ENCODE data around the gene FAM180A. TPM values are rescaled to one million over a fixed set of nuclear protein-coding genes. Genes with fewer than 3 reads are reported as not detected.
A peak's percentile ranks its signal among the peaks of the same experiment; 100 is the strongest.
"Not testable (repeated sequence)": the region's sequence is repeated elsewhere in the genome, so short reads cannot be mapped to it uniquely, and the experiment has no call there.

The FAM180A gene
- total and polyA plus RNA-seq, 10 donors: 0.19 to 1.3 (median 0.85) TPM; not detected in 5

GRCh38 chr7:135697276-135698049, 51.1 kb downstream of the FAM180A start:
- intact Hi-C loops (cut with DNase I; ENCODE audit: low total_unique reads): no loop called here
- WGBS, 5 donors: 55 to 65% (median 60%) methylated on average over 8 of the region's 8 CpGs
- H3K27me3 ChIP-seq (replicated peaks in 1 of 7): no peaks in the 10 kb centered on the region
- TF ChIP-seq POLR2AphosphoS5 (IDR thresholded peaks at IDR 0.05) (no peak), POLR2A (IDR thresholded peaks at IDR 0.05) (no peak)
- TF ChIP-seq, protein P1, sequence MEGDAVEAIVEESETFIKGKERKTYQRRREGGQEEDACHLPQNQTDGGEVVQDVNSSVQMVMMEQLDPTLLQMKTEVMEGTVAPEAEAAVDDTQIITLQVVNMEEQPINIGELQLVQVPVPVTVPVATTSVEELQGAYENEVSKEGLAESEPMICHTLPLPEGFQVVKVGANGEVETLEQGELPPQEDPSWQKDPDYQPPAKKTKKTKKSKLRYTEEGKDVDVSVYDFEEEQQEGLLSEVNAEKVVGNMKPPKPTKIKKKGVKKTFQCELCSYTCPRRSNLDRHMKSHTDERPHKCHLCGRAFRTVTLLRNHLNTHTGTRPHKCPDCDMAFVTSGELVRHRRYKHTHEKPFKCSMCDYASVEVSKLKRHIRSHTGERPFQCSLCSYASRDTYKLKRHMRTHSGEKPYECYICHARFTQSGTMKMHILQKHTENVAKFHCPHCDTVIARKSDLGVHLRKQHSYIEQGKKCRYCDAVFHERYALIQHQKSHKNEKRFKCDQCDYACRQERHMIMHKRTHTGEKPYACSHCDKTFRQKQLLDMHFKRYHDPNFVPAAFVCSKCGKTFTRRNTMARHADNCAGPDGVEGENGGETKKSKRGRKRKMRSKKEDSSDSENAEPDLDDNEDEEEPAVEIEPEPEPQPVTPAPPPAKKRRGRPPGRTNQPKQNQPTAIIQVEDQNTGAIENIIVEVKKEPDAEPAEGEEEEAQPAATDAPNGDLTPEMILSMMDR (IDR thresholded peaks at IDR 0.05 in 8 of 11, conservative IDR thresholded peaks at IDR 0.05 in 3 of 11): no peak
- H3K27ac ChIP-seq: peak overlapping the region in 2 of 8 donors; percentile 6 to 7
- H3K4me1 ChIP-seq: peaks cover 0 to 4% (median 0%) of the 10 kb centered on the region in 6 donors
- H3K4me3 ChIP-seq: no peak overlapping the region
- H3K9me3 ChIP-seq: no peaks in the 10 kb centered on the region
- no peak for DNase-seq
- peaks cover 0 to 28% (median 0%) of the 10 kb centered on the region in 6 donors for H3K36me3 ChIP-seq

DNA sequence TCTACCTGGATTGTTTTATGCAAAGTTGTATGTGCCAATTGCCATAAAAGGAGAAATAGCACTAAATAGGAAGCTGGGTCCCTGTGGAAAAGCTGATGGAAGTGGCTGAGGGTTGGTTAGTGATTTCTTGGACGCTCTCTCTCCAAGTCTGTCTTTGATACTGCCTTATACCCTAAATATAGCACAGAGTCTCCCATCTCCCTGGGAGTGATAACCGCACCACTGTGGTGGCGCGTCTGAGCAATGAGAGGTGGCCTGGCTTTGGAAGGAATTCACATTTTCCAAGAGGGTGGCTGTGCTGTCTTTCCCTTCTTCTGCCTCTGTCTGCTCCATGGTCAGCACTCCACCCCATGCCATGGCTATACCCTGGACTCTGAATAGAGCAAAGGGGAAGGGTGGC, 55.1 kb downstream of the FAM180A start:
- 88 to 99% (median 97%) methylated on average over 4 of the region's 4 CpGs for WGBS, 5 donors
- Histone ChIP-seq H3K4me1 (peaks cover 0 to 4% (median 0%) of the 10 kb centered on the region in 6 donors), H3K9me3 (no peaks in the 10 kb centered on the region), H3K4me3 (no peak overlapping the region), H3K27ac (no peak overlapping the region), H3K27me3 (replicated peaks in 1 of 7) (no peaks in the 10 kb centered on the region), H3K36me3 (peaks cover 0 to 44% (median 0%) of the 10 kb centered on the region in 6 donors)
- intact Hi-C loops (cut with DNase I; ENCODE audit: low total_unique reads): no loop called here
- TF ChIP-seq POLR2A (IDR thresholded peaks at IDR 0.05): no peak
- TF ChIP-seq, protein P1 (IDR thresholded peaks at IDR 0.05 in 8 of 11, conservative IDR thresholded peaks at IDR 0.05 in 3 of 11): no peak
- no peak for TF ChIP-seq POLR2AphosphoS5 (IDR thresholded peaks at IDR 0.05)
- no peak for DNase-seq

- peaks cover 0 to 44% (median 0%) of the 10 kb centered on the region in 6 donors for H3K36me3 ChIP-seq
- intact Hi-C loops (cut with DNase I; ENCODE audit: low total_unique reads); H3K27me3 ChIP-seq (replicated peaks in 1 of 7); H3K27ac ChIP-seq; H3K4me3 ChIP-seq; H3K9me3 ChIP-seq; H3K4me1 ChIP-seq; DNase-seq: not testable (repeated sequence)
- 95 to 99% (median 96%) methylated on average over 7 of the region's 7 CpGs for WGBS, 5 donors
Observed at GRCh38 chr7:135692606-135693005, 56.0 kb downstream of the FAM180A start.

- TF ChIP-seq, protein P1 (IDR thresholded peaks at IDR 0.05 in 8 of 11, conservative IDR thresholded peaks at IDR 0.05 in 3 of 11): no peak
- no peak for TF ChIP-seq POLR2AphosphoS5 (IDR thresholded peaks at IDR 0.05)
- TF ChIP-seq POLR2A (IDR thresholded peaks at IDR 0.05): no peak
- peaks cover 0 to 2% (median 0%) of the 10 kb centered on the region in 6 donors for H3K4me1 ChIP-seq
- intact Hi-C loops (cut with DNase I; ENCODE audit: low total_unique reads): no loop called here
- H3K27me3 ChIP-seq (replicated peaks in 1 of 7): no peaks in the 10 kb centered on the region
- DNase-seq: no peak
- no peak overlapping the region for H3K27ac ChIP-seq
- H3K36me3 ChIP-seq: peaks cover 0 to 44% (median 0%) of the 10 kb centered on the region in 6 donors
- no peak overlapping the region for H3K4me3 ChIP-seq
- 45 to 71% (median 50%) methylated on average over 3 of the region's 3 CpGs for WGBS, 5 donors
- no peaks in the 10 kb centered on the region for H3K9me3 ChIP-seq
Observed at GRCh38 chr7:135692055-135692454, 56.6 kb downstream of the FAM180A start.

All from spleen (tissue), 11 donors.